ENCODE measurements around the gene CRIM1.

Gene CRIM1

GRCh38 chr2:36572054-36572718, 216.6 kb downstream of the CRIM1 start:
- no peaks in the 10 kb centered on the region for H3K9me3 ChIP-seq (ENCODE audit: insufficient read depth, low read depth, low read length)
- peaks cover 3% of the 10 kb centered on the region for H4K20me1 ChIP-seq (ENCODE audit: insufficient read depth, low read length, poor library complexity, severe bottlenecking)
- no peak overlapping the region for H3K4me3 ChIP-seq (ENCODE audit: low read length, poor library complexity, severe bottlenecking)
- no peaks in the 10 kb centered on the region for H3F3A ChIP-seq (ENCODE audit: low read depth)
- H3K9me2 ChIP-seq (replicated peaks; ENCODE audit: low read depth, low read length) = no peaks in the 10 kb centered on the region
- H3K4me2 ChIP-seq (ENCODE audit: low read depth, low read length, poor library complexity, severe bottlenecking) = no peak overlapping the region
- peaks cover 6% of the 10 kb centered on the region for H3K4me1 ChIP-seq (ENCODE audit: insufficient read depth, low read length, poor library complexity, severe bottlenecking)
- no peaks in the 10 kb centered on the region; the same call in 1 of the 2 replicates for H3K79me2 ChIP-seq (ENCODE audit: insufficient read depth, low read length)
- TF ChIP-seq EZH2phosphoT487 (IDR thresholded peaks at IDR 0.05; ENCODE audit: borderline replicate concordance) (no peak), CTCF (conservative IDR thresholded peaks at IDR 0.05; ENCODE audit: low read length) (no peak)
- no peak overlapping the region for H3K9ac ChIP-seq (ENCODE audit: low read depth, low read length, poor library complexity, severe bottlenecking)
- no peaks in the 10 kb centered on the region for H3K27me3 ChIP-seq (ENCODE audit: insufficient read depth, low read length, poor library complexity, severe bottlenecking)
- H2AFZ ChIP-seq (ENCODE audit: low read length) = no peak overlapping the region
- H3K36me3 ChIP-seq (ENCODE audit: insufficient read depth, low read length) = peaks cover 40% of the 10 kb centered on the region; the same call in 1 of the 2 replicates

DNA sequence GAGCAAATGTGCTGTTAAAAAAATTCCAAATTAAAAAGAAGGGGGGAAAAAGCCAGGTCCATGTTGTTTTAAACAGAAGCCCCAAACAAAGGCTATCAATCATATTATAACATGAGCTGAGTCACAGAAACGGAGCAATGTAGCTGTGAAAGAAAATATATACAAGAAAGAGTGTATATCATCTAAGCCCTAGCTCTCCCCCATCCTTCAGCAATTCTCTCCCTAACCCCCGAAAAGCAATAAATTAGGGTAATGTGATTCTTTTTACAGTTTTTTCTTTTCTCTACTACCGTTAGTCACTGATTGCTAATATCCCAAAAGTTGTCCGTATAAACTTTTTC, 217.1 kb downstream of the CRIM1 start:
- no peaks in the 10 kb centered on the region for H3F3A ChIP-seq (ENCODE audit: low read depth)
- no peaks in the 10 kb centered on the region for H3K27me3 ChIP-seq (ENCODE audit: insufficient read depth, low read length, poor library complexity, severe bottlenecking)
- peaks cover 6% of the 10 kb centered on the region for H3K4me1 ChIP-seq (ENCODE audit: insufficient read depth, low read length, poor library complexity, severe bottlenecking)
- no peaks in the 10 kb centered on the region for H3K9me2 ChIP-seq (replicated peaks; ENCODE audit: low read depth, low read length)
- no peak overlapping the region for H3K4me3 ChIP-seq (ENCODE audit: low read length, poor library complexity, severe bottlenecking)
- H3K4me2 ChIP-seq (ENCODE audit: low read depth, low read length, poor library complexity, severe bottlenecking) = no peak overlapping the region
- H3K79me2 ChIP-seq (ENCODE audit: insufficient read depth, low read length) = no peaks in the 10 kb centered on the region; the same call in 1 of the 2 replicates
- H3K9me3 ChIP-seq (ENCODE audit: insufficient read depth, low read depth, low read length) = no peaks in the 10 kb centered on the region
- TF ChIP-seq CTCF (conservative IDR thresholded peaks at IDR 0.05; ENCODE audit: low read length) (no peak), EZH2phosphoT487 (IDR thresholded peaks at IDR 0.05; ENCODE audit: borderline replicate concordance) (no peak)
- H4K20me1 ChIP-seq (ENCODE audit: insufficient read depth, low read length, poor library complexity, severe bottlenecking) = peaks cover 3% of the 10 kb centered on the region
- peaks cover 43% of the 10 kb centered on the region; the same call in 1 of the 2 replicates for H3K36me3 ChIP-seq (ENCODE audit: insufficient read depth, low read length)
- no peak overlapping the region for H2AFZ ChIP-seq (ENCODE audit: low read length)
- H3K9ac ChIP-seq (ENCODE audit: low read depth, low read length, poor library complexity, severe bottlenecking) = no peak overlapping the region

- Histone ChIP-seq H3K36me3 (ENCODE audit: insufficient read depth, low read length) (peaks cover 48% of the 10 kb centered on the region; the same call in 1 of the 2 replicates), H3K9me2 (replicated peaks; ENCODE audit: low read depth, low read length) (no peaks in the 10 kb centered on the region), H4K20me1 (ENCODE audit: insufficient read depth, low read length, poor library complexity, severe bottlenecking) (peaks cover 3% of the 10 kb centered on the region), H3K9ac (ENCODE audit: low read depth, low read length, poor library complexity, severe bottlenecking) (no peak overlapping the region), H3K27me3 (ENCODE audit: insufficient read depth, low read length, poor library complexity, severe bottlenecking) (no peaks in the 10 kb centered on the region), H3K9me3 (ENCODE audit: insufficient read depth, low read depth, low read length) (no peaks in the 10 kb centered on the region), H2AFZ (ENCODE audit: low read length) (no peak overlapping the region), H3K79me2 (ENCODE audit: insufficient read depth, low read length) (no peaks in the 10 kb centered on the region; the same call in 1 of the 2 replicates), H3F3A (ENCODE audit: low read depth) (no peaks in the 10 kb centered on the region), H3K4me1 (ENCODE audit: insufficient read depth, low read length, poor library complexity, severe bottlenecking) (peaks cover 6% of the 10 kb centered on the region), H3K4me3 (ENCODE audit: low read length, poor library complexity, severe bottlenecking) (no peak overlapping the region), H3K4me2 (ENCODE audit: low read depth, low read length, poor library complexity, severe bottlenecking) (no peak overlapping the region)
- TF ChIP-seq CTCF (conservative IDR thresholded peaks at IDR 0.05; ENCODE audit: low read length) (no peak), EZH2phosphoT487 (IDR thresholded peaks at IDR 0.05; ENCODE audit: borderline replicate concordance) (no peak)
Measured at GRCh38 chr2:36573165-36573564, 217.6 kb downstream of the CRIM1 start.

Measured in Loucy (cell line).